K562 (cell line): ENCODE measurements around the gene NOTCH1. TPM values are rescaled to one million over a fixed set of nuclear protein-coding genes. Genes with fewer than 3 reads are reported as not detected.

Experiments
- BCOR ChIP-seq: fragments of 450-650 bp; IDR thresholded peaks from 2 replicates; pipeline ENCODE4 v1.6.1; 2016
- EHMT2 ChIP-seq: fragments of 450-650 bp; IDR thresholded peaks from 2 replicates; pipeline ENCODE4 v1.6.1; 2018; ENCODE audit warnings: antibody characterized with exemption
- HDAC1 ChIP-seq, 2 experiments: fragments of 450-650 bp; IDR thresholded peaks; 2 replicates each; pipeline ENCODE4 v1.6.1; 2016 to 2017; ENCODE audit warnings: inconsistent platforms in 1 of 2, mild to moderate bottlenecking in 1 of 2, moderate library complexity in 1 of 2
- MTA2 ChIP-seq: fragments of 450-650 bp; IDR thresholded peaks from 2 replicates; pipeline ENCODE4 v1.6.1; 2016; ENCODE audit warnings: low read depth
- SMARCA5 ChIP-seq: fragments of 450-650 bp; IDR thresholded peaks from 2 replicates; pipeline ENCODE4 v1.6.1; 2016
- TRIM24 ChIP-seq, 2 experiments: fragments of 450-650 bp; IDR thresholded peaks; 2 replicates each; pipeline ENCODE4 v1.6.1; 2016
- ZNF24 ChIP-seq: fragments of 450-650 bp; IDR thresholded peaks from 2 replicates; pipeline ENCODE4 v1.6.1; 2016
- ZNF431 ChIP-seq: sonication (generic); formaldehyde crosslinking; IDR thresholded peaks from 2 replicates; pipeline ENCODE4 v1.8.0; 2022; ENCODE audit warnings: mild to moderate bottlenecking, missing genetic modification reagents
- polyA plus RNA-seq, 8 experiments: library from polyadenylated mRNA; depleted of rRNA in 4 of 8; stranded (reverse) in 5 of 8; unstranded in 3 of 8; fragments of >200 nt; fragmentation: Nextera tagmentation in 2 of 8; fragmentation: Illumina TruSeq in 1 of 8; extraction: Ambion mirVana in 2 of 8; extraction: Trizol in 1 of 8; gene quantifications; 2 replicates each; pipeline versions ENCODE4 v1.2.1 to v1.2.3, GENCODE V29; 2011 to 2014; ENCODE audit warnings: inconsistent platforms in 1 of 8, missing spikeins in 1 of 8
- total RNA-seq, 7 experiments: library from RNA; depleted of rRNA in 6 of 7; stranded (reverse); fragments of >200 nt in 6 of 7; fragmentation: Illumina TruSeq in 2 of 7; extraction: Trizol in 2 of 7; gene quantifications; 2 replicates each; pipeline versions ENCODE4 v1.2.1 to v1.2.3, GENCODE V29; 2011 to 2021; ENCODE audit warnings: low replicate concordance in 1 of 7
- TF ChIP-seq, protein P1 (sequence below), 2 experiments: fragments of 450-650 bp; IDR thresholded peaks; 2 replicates each; pipeline ENCODE4 v1.6.1; 2016; ENCODE audit warnings: mild to moderate bottlenecking in 2 of 2, borderline replicate concordance in 1 of 2, low read depth in 1 of 2, moderate library complexity in 1 of 2
- TF ChIP-seq, protein P2 (sequence below): fragments of 450-650 bp; IDR thresholded peaks from 2 replicates; pipeline ENCODE4 v1.6.1; 2016

NOTCH1 gene
- total and polyA plus RNA-seq, 9 of the 15 experiments (the other 6 are each of a cell fraction or from before 2014, with no cell fraction given) = 0.03 to 31.4 (median 2.3) TPM

DNA sequence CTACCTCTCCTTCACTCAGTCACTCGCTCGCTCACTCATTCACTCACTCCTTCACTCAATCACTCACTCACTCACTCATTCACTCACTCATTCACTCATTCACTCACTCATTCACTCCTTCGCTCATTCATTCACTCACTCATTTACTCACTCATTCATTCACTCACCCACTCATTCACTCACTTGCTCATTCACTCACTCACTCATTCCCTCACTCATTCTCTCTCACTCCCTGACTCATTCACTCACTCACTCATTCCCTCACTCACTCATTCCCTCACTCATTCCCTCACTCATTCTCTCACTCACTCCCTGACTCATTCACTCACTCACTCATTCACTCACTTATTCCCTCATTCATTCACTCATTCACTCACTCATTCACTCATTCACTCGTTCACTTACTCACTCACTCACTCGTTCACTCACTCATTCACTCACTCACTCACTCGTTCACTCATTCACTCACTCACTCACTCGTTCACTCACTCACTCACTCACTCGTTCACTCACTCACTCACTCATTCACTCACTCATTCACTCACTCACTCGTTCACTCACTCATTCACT, 33.9 kb upstream of the NOTCH1 start (continued):
- TF ChIP-seq, protein P1, sequence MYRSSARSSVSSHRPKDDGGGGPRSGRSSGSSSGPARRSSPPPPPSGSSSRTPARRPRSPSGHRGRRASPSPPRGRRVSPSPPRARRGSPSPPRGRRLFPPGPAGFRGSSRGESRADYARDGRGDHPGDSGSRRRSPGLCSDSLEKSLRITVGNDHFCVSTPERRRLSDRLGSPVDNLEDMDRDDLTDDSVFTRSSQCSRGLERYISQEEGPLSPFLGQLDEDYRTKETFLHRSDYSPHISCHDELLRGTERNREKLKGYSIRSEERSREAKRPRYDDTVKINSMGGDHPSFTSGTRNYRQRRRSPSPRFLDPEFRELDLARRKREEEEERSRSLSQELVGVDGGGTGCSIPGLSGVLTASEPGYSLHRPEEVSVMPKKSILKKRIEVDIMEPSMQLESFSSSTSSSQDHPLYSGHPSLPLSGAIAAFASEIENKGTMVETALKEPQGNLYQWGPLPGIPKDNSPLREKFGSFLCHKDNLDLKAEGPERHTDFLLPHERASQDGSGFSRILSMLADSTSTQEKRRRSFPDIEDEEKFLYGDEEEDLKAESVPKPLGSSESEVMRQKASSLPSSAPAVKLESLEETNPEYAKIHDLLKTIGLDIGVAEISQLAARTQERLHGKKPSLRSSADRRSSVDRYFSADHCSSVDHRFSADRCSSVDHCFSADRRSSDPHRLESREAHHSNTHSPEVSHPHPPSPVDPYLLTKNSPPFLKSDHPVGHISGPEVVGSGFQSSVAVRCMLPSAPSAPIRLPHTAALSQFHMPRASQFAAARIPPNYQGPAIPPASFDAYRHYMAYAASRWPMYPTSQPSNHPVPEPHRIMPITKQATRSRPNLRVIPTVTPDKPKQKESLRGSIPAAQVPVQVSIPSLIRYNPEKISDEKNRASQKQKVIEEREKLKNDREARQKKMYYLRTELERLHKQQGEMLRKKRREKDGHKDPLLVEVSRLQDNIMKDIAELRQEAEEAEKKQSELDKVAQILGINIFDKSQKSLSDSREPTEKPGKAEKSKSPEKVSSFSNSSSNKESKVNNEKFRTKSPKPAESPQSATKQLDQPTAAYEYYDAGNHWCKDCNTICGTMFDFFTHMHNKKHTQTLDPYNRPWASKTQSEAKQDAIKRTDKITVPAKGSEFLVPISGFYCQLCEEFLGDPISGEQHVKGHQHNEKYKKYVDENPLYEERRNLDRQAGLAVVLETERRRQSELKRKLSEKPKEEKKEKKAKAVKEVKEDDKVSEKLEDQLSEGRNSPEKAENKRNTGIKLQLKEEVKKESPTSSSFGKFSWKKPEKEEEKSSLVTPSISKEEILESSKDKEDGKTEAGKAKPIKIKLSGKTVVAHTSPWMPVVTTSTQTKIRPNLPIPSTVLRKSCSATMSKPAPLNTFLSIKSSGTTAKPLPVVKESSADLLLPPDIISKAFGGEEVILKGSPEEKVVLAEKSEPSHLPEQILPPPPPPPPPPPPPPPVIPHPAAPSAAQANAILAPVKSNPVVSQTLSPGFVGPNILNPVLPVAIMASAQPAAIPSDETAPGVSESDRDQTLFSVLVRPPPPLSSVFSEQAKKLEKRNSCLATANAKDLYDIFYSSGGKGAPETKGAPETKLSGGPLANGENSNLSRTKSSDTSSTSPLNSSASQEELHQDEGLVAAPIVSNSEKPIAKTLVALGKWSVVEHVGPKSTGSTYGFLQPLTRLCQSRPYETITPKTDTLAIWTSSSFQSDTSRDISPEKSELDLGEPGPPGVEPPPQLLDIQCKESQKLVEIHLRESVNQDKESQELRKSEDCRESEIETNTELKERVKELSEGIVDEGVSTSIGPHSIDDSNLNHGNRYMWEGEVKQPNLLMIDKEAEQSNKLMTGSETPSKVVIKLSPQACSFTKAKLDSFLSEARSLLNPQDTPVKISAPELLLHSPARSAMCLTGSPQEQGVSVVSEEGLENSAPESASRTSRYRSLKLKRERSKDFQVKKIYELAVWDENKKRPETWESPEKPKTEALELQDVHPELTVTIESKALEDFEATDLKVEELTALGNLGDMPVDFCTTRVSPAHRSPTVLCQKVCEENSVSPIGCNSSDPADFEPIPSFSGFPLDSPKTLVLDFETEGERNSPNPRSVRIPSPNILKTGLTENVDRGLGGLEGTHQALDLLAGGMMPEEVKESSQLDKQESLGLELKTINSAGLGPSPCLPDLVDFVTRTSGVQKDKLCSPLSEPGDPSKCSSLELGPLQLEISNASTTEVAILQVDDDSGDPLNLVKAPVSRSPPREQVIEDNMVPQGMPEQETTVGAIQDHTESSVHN (IDR thresholded peaks at IDR 0.05; ENCODE audit: borderline replicate concordance in 1 of 2, low read depth in 1 of 2) = peak in 1 of 2 experiments; percentile 94; a peak in 2 of 4 replicates
- TF ChIP-seq, protein P2, sequence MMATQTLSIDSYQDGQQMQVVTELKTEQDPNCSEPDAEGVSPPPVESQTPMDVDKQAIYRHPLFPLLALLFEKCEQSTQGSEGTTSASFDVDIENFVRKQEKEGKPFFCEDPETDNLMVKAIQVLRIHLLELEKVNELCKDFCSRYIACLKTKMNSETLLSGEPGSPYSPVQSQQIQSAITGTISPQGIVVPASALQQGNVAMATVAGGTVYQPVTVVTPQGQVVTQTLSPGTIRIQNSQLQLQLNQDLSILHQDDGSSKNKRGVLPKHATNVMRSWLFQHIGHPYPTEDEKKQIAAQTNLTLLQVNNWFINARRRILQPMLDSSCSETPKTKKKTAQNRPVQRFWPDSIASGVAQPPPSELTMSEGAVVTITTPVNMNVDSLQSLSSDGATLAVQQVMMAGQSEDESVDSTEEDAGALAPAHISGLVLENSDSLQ = peak; percentile 25; the same call in 1 of the 2 replicates
- TF ChIP-seq ZNF24 (peak; percentile 100), BCOR (peak; percentile 90), HDAC1 (IDR thresholded peaks at IDR 0.05) (peak in 1 of 2 experiments; percentile 60; a peak in 1 of 4 replicates), TRIM24 (IDR thresholded peaks at IDR 0.05) (peak; percentile 33 to 43; a peak in 2 of 4 replicates), MTA2 (0 out of 2 replicates have a peak, but pooled peaks have one; percentile 18), SMARCA5 (peak; percentile 57), EHMT2 (peak; percentile 59; the same call in 1 of the 2 replicates), ZNF431 (CRISPR knock-in tag) (0 out of 2 replicates have a peak, but pooled peaks have one; percentile 42)
